Sciatic nerve (tissue), 1 donor: ENCODE results near the gene MYMX. TPM values are rescaled to one million over a fixed set of nuclear protein-coding genes. Genes with fewer than 3 reads are reported as not detected.

ENCODE experiments used
- total RNA-seq: library from RNA; stranded (reverse); fragmentation: NEBNext Ultra II Directional; extraction: Animal tissue kit (Norgen Biotek cat#: 25700); gene quantifications from one replicate; pipeline ENCODE4 v1.2.1, GENCODE V29; 2021
- donor health status: DM: no; HTN: no; CAD: no.

The MYMX gene
- total RNA-seq, 1 donor from 2014 or later: 2.1 TPM

Other genes starting within 250 kb of the MYMX start
- 21.8 TPM for gene MRPL14, start 89.5 kb upstream of the MYMX start, total RNA-seq
- gene TMEM63B, start 89.4 kb upstream of the MYMX start, total RNA-seq: 38.0 TPM
- 6.9 TPM for gene CAPN11, start 58.1 kb upstream of the MYMX start, total RNA-seq
- gene SLC29A1, start 6.7 kb downstream of the MYMX start, total RNA-seq: 71.7 TPM
- gene HSP90AB1, start 30.2 kb downstream of the MYMX start, total RNA-seq: 470 TPM
- gene SLC35B2, start 40.6 kb downstream of the MYMX start, total RNA-seq: 26.8 TPM
- 9.1 TPM for gene NFKBIE, start 48.6 kb downstream of the MYMX start, total RNA-seq
- gene TMEM151B, start 53.5 kb downstream of the MYMX start, total RNA-seq: not detected
- 13.3 TPM for gene AARS2, start 96.4 kb downstream of the MYMX start, total RNA-seq
- gene SPATS1, start 125.7 kb downstream of the MYMX start, total RNA-seq: not detected
- 20.3 TPM for gene CDC5L, start 170.8 kb downstream of the MYMX start, total RNA-seq